OCI-LY1 (cell line): ENCODE results near the gene QRSL1.

Experiments used
- H2AFZ ChIP-seq: fragments of 200-600 bp; sonication (generic), shearing (Covaris generic); 2 replicates; pipeline ENCODE4 v1.6.0; 2014; ENCODE audit warnings: antibody characterized with exemption, mild to moderate bottlenecking, low read length
- H3F3A ChIP-seq: fragments of 200-600 bp; sonication (generic), shearing (Covaris generic); 2 replicates; pipeline ENCODE4 v1.6.0; 2014; ENCODE audit warnings: mild to moderate bottlenecking, antibody characterized with exemption, low read length, moderate library complexity; ENCODE audit not compliant: insufficient read depth
- H3K27ac ChIP-seq: fragments of 200-600 bp; sonication (generic); 2 replicates; pipeline ENCODE4 v1.5.1; 2014; ENCODE audit warnings: low read length, mixed run types, mild to moderate bottlenecking, low read depth; ENCODE audit not compliant: poor library complexity, severe bottlenecking
- H3K27me3 ChIP-seq: fragments of 200-600 bp; sonication (generic); 2 replicates; pipeline ENCODE4 v1.6.0; 2014; ENCODE audit warnings: antibody characterized with exemption, mild to moderate bottlenecking, low read length, moderate library complexity; ENCODE audit not compliant: insufficient read depth
- H3K36me3 ChIP-seq: fragments of 200-600 bp; sonication (generic); 2 replicates; pipeline ENCODE4 v1.6.1; 2014; ENCODE audit warnings: mild to moderate bottlenecking, antibody characterized with exemption, low read length, moderate library complexity, mixed read lengths; ENCODE audit not compliant: insufficient read depth
- H3K4me1 ChIP-seq: fragments of 200-600 bp; sonication (generic); 2 replicates; pipeline ENCODE4 v1.5.1; 2014; ENCODE audit warnings: mild to moderate bottlenecking, low read length, moderate library complexity; ENCODE audit not compliant: insufficient read depth, severe bottlenecking
- H3K4me2 ChIP-seq: fragments of 200-600 bp; sonication (generic), shearing (Covaris generic); 2 replicates; pipeline ENCODE4 v1.6.1; 2014; ENCODE audit warnings: low read length
- H3K4me3 ChIP-seq: fragments of 200-600 bp; sonication (generic); 2 replicates; pipeline ENCODE4 v1.5.1; 2014; ENCODE audit warnings: low read length, low read depth, mild to moderate bottlenecking, mixed read lengths; ENCODE audit not compliant: poor library complexity, severe bottlenecking
- H3K79me2 ChIP-seq: fragments of 200-600 bp; shearing (Covaris generic); 2 replicates; pipeline ENCODE4 v1.6.1; 2016; ENCODE audit warnings: mixed run types, low read length, mixed read lengths; ENCODE audit not compliant: insufficient read depth
- H3K9ac ChIP-seq: fragments of 200-600 bp; sonication (generic), shearing (Covaris generic); 2 replicates; pipeline ENCODE4 v1.6.1; 2014; ENCODE audit warnings: mild to moderate bottlenecking, low read length, mixed read lengths
- H3K9me2 ChIP-seq: fragments of 200-600 bp; sonication (generic), shearing (Covaris generic); 2 replicates; pipeline ENCODE4 v1.6.1; 2014; ENCODE audit warnings: low read depth, mild to moderate bottlenecking, low read length, mixed read lengths
- H3K9me3 ChIP-seq: fragments of 200-600 bp; shearing (Covaris generic); 2 replicates; pipeline ENCODE4 v1.6.1; 2014; ENCODE audit warnings: low read length, mixed read lengths
- H4K20me1 ChIP-seq: fragments of 200-600 bp; sonication (generic), shearing (Covaris generic); 2 replicates; pipeline ENCODE4 v1.6.0; 2016; ENCODE audit warnings: mild to moderate bottlenecking, low read length; ENCODE audit not compliant: insufficient read depth
- CTCF ChIP-seq: fragments of 200-600 bp; sonication (generic), shearing (Covaris generic); IDR thresholded peaks from 2 replicates; pipeline ENCODE4 v1.5.1; 2017; ENCODE audit warnings: mild to moderate bottlenecking, antibody characterized with exemption, low read length, moderate library complexity, mixed read lengths
- EZH2 ChIP-seq: fragments of 200-600 bp; sonication (generic), shearing (Covaris generic); IDR thresholded peaks from 2 replicates; pipeline ENCODE4 v1.8.0; 2017; ENCODE audit warnings: borderline replicate concordance, mixed run types, mild to moderate bottlenecking, antibody characterized with exemption, low read length, moderate library complexity, mixed read lengths

The QRSL1 gene

DNA sequence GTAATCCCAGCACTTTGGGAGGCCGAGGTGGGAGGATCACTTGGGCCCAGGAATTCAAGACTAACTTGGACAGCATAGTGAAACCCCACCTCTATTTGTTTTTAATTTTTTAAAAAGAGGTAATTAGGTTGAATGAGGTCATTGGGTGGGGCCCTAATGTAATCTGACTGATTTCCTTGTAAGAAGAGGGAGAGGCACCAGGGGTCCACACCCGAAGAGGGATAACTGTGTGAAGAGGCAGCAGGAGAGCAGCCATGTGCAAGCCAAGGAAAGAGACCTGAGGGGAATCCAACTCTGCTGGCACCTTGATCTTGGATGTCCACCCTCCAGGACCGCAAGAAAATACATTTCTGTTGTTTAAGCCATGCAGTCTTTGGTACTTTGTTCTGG lies 63.4 kb downstream of the QRSL1 start:
- Histone ChIP-seq H2AFZ (no peak overlapping the region), H3K36me3 (no peaks in the 10 kb centered on the region), H3F3A (no peaks in the 10 kb centered on the region), H3K4me2 (peak overlapping the region; percentile 59; the same call in 1 of the 2 replicates), H4K20me1 (no peaks in the 10 kb centered on the region), H3K27ac (peak overlapping the region; percentile 98), H3K4me3 (no peak overlapping the region), H3K9me3 (no peaks in the 10 kb centered on the region), H3K9me2 (no peaks in the 10 kb centered on the region), H3K4me1 (peaks cover 88% of the 10 kb centered on the region), H3K79me2 (no peaks in the 10 kb centered on the region), H3K9ac (peak overlapping the region; percentile 74), H3K27me3 (no peaks in the 10 kb centered on the region)
- TF ChIP-seq EZH2, result no peak
- TF ChIP-seq CTCF, result no peak

GRCh38 chr6:106693418-106693817 lies 64.0 kb downstream of the QRSL1 start:
- peak overlapping the region; percentile 59 for H3K4me2 ChIP-seq
- H3K9me2 ChIP-seq, result no peaks in the 10 kb centered on the region
- H2AFZ ChIP-seq, result no peak overlapping the region
- no peaks in the 10 kb centered on the region for H3K36me3 ChIP-seq
- no peaks in the 10 kb centered on the region for H3F3A ChIP-seq
- H3K79me2 ChIP-seq, result no peaks in the 10 kb centered on the region
- no peak for TF ChIP-seq EZH2
- TF ChIP-seq CTCF, result no peak
- peak overlapping the region; percentile 98 for H3K27ac ChIP-seq
- no peaks in the 10 kb centered on the region for H3K27me3 ChIP-seq
- H3K4me3 ChIP-seq, result peak overlapping the region; percentile 32
- H3K4me1 ChIP-seq, result peaks cover 88% of the 10 kb centered on the region
- no peaks in the 10 kb centered on the region for H3K9me3 ChIP-seq
- peak overlapping the region; percentile 74 for H3K9ac ChIP-seq
- H4K20me1 ChIP-seq, result no peaks in the 10 kb centered on the region

- Histone ChIP-seq H2AFZ (no peak overlapping the region), H3F3A (no peaks in the 10 kb centered on the region), H3K9ac (peak overlapping the region; percentile 74)
These were observed 65.0 kb downstream of the QRSL1 start for GRCh38 chr6:106694343-106694742.

More at GRCh38 chr6:106694343-106694742, 65.0 kb downstream of the QRSL1 start:
- H3K36me3 ChIP-seq, result no peaks in the 10 kb centered on the region
- peak overlapping the region; percentile 59 for H3K4me2 ChIP-seq
- H3K4me3 ChIP-seq, result peak overlapping the region; percentile 32
- no peaks in the 10 kb centered on the region for H3K27me3 ChIP-seq
- H4K20me1 ChIP-seq, result no peaks in the 10 kb centered on the region
- TF ChIP-seq CTCF (peak; percentile 35; the same call in 1 of the 2 replicates), EZH2 (no peak)
- H3K79me2 ChIP-seq, result no peaks in the 10 kb centered on the region
- peaks cover 85% of the 10 kb centered on the region for H3K4me1 ChIP-seq
- H3K9me2 ChIP-seq, result no peaks in the 10 kb centered on the region
- H3K27ac ChIP-seq, result peak overlapping the region; percentile 98
- no peaks in the 10 kb centered on the region for H3K9me3 ChIP-seq
